ENCODE results near the gene ADAMTS14. TPM values are rescaled to one million over a fixed set of nuclear protein-coding genes. Genes with fewer than 3 reads are reported as not detected.

ADAMTS14 gene
- total RNA-seq, 1 experiment from 2014 or later = 1.6 TPM

GRCh38 chr10:70735161-70735560 is 62.9 kb downstream of the ADAMTS14 start:
- peaks cover 0 to 6% of the 10 kb centered on the region in 2 experiments; a peak in 1 of 4 replicates for H3K4me1 Mint-ChIP-seq
- no peak overlapping the region for H3K9ac ChIP-seq (ENCODE audit: extremely low read depth, insufficient read length, low read length)
- no peak overlapping the region for H2AK5ac ChIP-seq (ENCODE audit: insufficient read length, low read length)
- no CpG with 5 or more reads among the region's 3 CpGs for WGBS (ENCODE audit: extremely low coverage, insufficient read length, low lambda C conversion rate)
- no peak overlapping the region for H3K4me2 ChIP-seq (ENCODE audit: insufficient read depth, insufficient read length, low read length)
- no peak overlapping the region for H3K27ac ChIP-seq (ENCODE audit: insufficient read length, low read depth, low read length)
- H3K36me3 Mint-ChIP-seq (ENCODE audit: insufficient read depth in 1 of 3, low read depth in 3 of 3) = no peaks in the 10 kb centered on the region; a peak in 2 of 7 replicates
- H2BK15ac ChIP-seq (ENCODE audit: low read depth, low read length) = no peak overlapping the region
- H2BK20ac ChIP-seq (ENCODE audit: low read depth, low read length, poor library complexity, severe bottlenecking) = no peak overlapping the region
- H4K91ac ChIP-seq (ENCODE audit: insufficient read length, low read depth, low read length) = no peak overlapping the region
- no peak overlapping the region for H2AFZ ChIP-seq (ENCODE audit: low read length)
- no peak overlapping the region for H3K4me3 Mint-ChIP-seq
- no peak for TF ChIP-seq CTCF (conservative IDR thresholded peaks at IDR 0.05)
- no peaks in the 10 kb centered on the region for H3K9me3 ChIP-seq (ENCODE audit: control insufficient read depth, low read depth, low read length)
- H3K27ac Mint-ChIP-seq = no peak overlapping the region
- no peaks in the 10 kb centered on the region; the same call in none of the 2 replicates for H3K27me3 Mint-ChIP-seq (ENCODE audit: low read depth)
- H3K79me2 ChIP-seq (ENCODE audit: insufficient read depth, low read length) = no peaks in the 10 kb centered on the region
- H3K79me1 ChIP-seq (ENCODE audit: insufficient read depth, low read depth, low read length, poor library complexity, severe bottlenecking) = no peaks in the 10 kb centered on the region
- no peak overlapping the region for H2BK5ac ChIP-seq (ENCODE audit: insufficient read length, low read length)
- H4K8ac ChIP-seq (replicated peaks; ENCODE audit: insufficient read length, low read depth, low read length) = no peak overlapping the region
- DNase-seq = no peak
- no peaks in the 10 kb centered on the region for H3K4me1 ChIP-seq (ENCODE audit: insufficient read depth, low read length)
- no peaks in the 10 kb centered on the region for H3K23me2 ChIP-seq (ENCODE audit: insufficient read length, low read depth, low read length, poor library complexity, severe bottlenecking)
- H2BK12ac ChIP-seq (ENCODE audit: insufficient read length, low read depth, low read length) = no peak overlapping the region
- no peak overlapping the region for H3K4ac ChIP-seq (ENCODE audit: low read depth, low read length)
- H3K56ac ChIP-seq (ENCODE audit: insufficient read length, low read depth, low read length) = no peak overlapping the region
- no peak overlapping the region for H4K5ac ChIP-seq (ENCODE audit: insufficient read length, low read depth, low read length)
- no peak overlapping the region for H2BK120ac ChIP-seq (ENCODE audit: low read depth, low read length, poor library complexity, severe bottlenecking)
- H3K27me3 ChIP-seq (ENCODE audit: insufficient read depth, low read length) = no peaks in the 10 kb centered on the region
- H3K9me3 Mint-ChIP-seq = no peaks in the 10 kb centered on the region
- H3K14ac ChIP-seq (ENCODE audit: insufficient read depth, low read length) = no peak overlapping the region
- no peak overlapping the region for H3K18ac ChIP-seq (ENCODE audit: insufficient read length, low read depth, low read length)
- no peak overlapping the region for H3T11ph ChIP-seq (ENCODE audit: low read length)
- H3K23ac ChIP-seq (ENCODE audit: insufficient read length, low read depth, low read length) = no peak overlapping the region
- no peaks in the 10 kb centered on the region for H4K20me1 ChIP-seq (ENCODE audit: control insufficient read depth, insufficient read depth, insufficient read length)
